GM23338 (cell line): ENCODE data around the gene HCLS1. TPM values are rescaled to one million over a fixed set of nuclear protein-coding genes. Genes with fewer than 3 reads are reported as not detected.
A peak's percentile ranks its signal among the peaks of the same experiment; 100 is the strongest.

Source experiments
- ATAC-seq: fragments of 200-7000 bp; cut with Tn5 transposase; 3 replicates; pipeline ENCODE4 v1.9.1; 2020
- DNase-seq: peaks from one replicate; pipeline ENCODE4 v3.0.0-alpha.2; 2015; ENCODE audit warnings: low spot score
- H2AFZ ChIP-seq: fragments of 200-600 bp; sonication (generic); 2 replicates; pipeline ENCODE4 v1.8.0; 2016; ENCODE audit warnings: antibody characterized with exemption, mild to moderate bottlenecking, moderate library complexity
- H3F3A ChIP-seq: fragments of 200-600 bp; sonication (generic); replicated peaks from 2 replicates; pipeline ENCODE4 v1.8.0; 2017; ENCODE audit warnings: antibody characterized with exemption, mixed run types, low read depth
- H3K27ac ChIP-seq: fragments of 200-600 bp; sonication (generic); 2 replicates; pipeline ENCODE4 v1.6.1; 2016; ENCODE audit warnings: low read depth
- H3K27me3 ChIP-seq: fragments of 200-600 bp; sonication (generic); 2 replicates; pipeline ENCODE4 v1.8.0; 2016; ENCODE audit warnings: mild to moderate bottlenecking, mixed run types, moderate library complexity; ENCODE audit not compliant: insufficient read depth
- H3K36me3 ChIP-seq: fragments of 200-600 bp; sonication (generic); 2 replicates; pipeline ENCODE4 v1.8.0; 2016; ENCODE audit warnings: mild to moderate bottlenecking; ENCODE audit not compliant: insufficient read depth
- H3K4me1 ChIP-seq: fragments of 200-600 bp; sonication (generic); 2 replicates; pipeline ENCODE4 v1.8.0; 2016; ENCODE audit warnings: mild to moderate bottlenecking, moderate library complexity; ENCODE audit not compliant: insufficient read depth
- H3K4me2 ChIP-seq: fragments of 200-600 bp; sonication (generic); 2 replicates; pipeline ENCODE4 v1.7.1; 2017; ENCODE audit warnings: mixed run types
- H3K4me3 ChIP-seq: fragments of 200-600 bp; sonication (generic); 2 replicates; pipeline ENCODE4 v1.6.1; 2016; ENCODE audit warnings: mixed run types
- H3K79me2 ChIP-seq: fragments of 200-600 bp; sonication (generic); replicated peaks from 2 replicates; pipeline ENCODE4 v1.8.0; 2017; ENCODE audit warnings: mild to moderate bottlenecking; ENCODE audit not compliant: insufficient read depth
- H3K9me2 ChIP-seq: fragments of 200-600 bp; sonication (generic); 2 replicates; pipeline ENCODE4 v1.8.0; 2017; ENCODE audit not compliant: insufficient read depth
- H4K20me1 ChIP-seq: fragments of 200-600 bp; sonication (generic); replicated peaks from 2 replicates; pipeline ENCODE4 v1.8.0; 2017; ENCODE audit warnings: mild to moderate bottlenecking; ENCODE audit not compliant: insufficient read depth
- H3K27ac Mint-ChIP-seq: 2 replicates; pipeline ENCODE4 v1.8.0; 2020; ENCODE audit warnings: inconsistent platforms, mild to moderate bottlenecking, moderate library complexity, mixed read lengths
- H3K27me3 Mint-ChIP-seq: 3 replicates; pipeline ENCODE4 v1.8.0; 2022; ENCODE audit warnings: low read depth, mild to moderate bottlenecking, moderate library complexity, mixed read lengths, inconsistent platforms; ENCODE audit not compliant: insufficient read depth, poor library complexity
- H3K36me3 Mint-ChIP-seq: 3 replicates; pipeline ENCODE4 v1.8.0; 2021; ENCODE audit warnings: low read depth, mild to moderate bottlenecking, inconsistent platforms, moderate library complexity, mixed read lengths
- H3K4me1 Mint-ChIP-seq: 3 replicates; pipeline ENCODE4 v1.8.0; 2020; ENCODE audit warnings: mild to moderate bottlenecking, inconsistent platforms, mixed read lengths
- H3K4me3 Mint-ChIP-seq: 3 replicates; pipeline ENCODE4 v1.8.0; 2021; ENCODE audit warnings: moderate library complexity, mild to moderate bottlenecking, inconsistent platforms, mixed read lengths
- H3K9me3 Mint-ChIP-seq: 3 replicates; pipeline ENCODE4 v1.8.0; 2020; ENCODE audit warnings: moderate library complexity, mild to moderate bottlenecking, inconsistent platforms, mixed read lengths
- CREB1 ChIP-seq: fragments of 250-450 bp; sonication (Bioruptor Pico); IDR thresholded peaks from 2 replicates; pipeline ENCODE4 v1.5.0; 2020; ENCODE audit warnings: low read depth, mild to moderate bottlenecking, moderate library complexity
- CTCF ChIP-seq, 2 experiments: fragments of 200-600 bp in 1 of 2; sonication (generic) in 1 of 2; conservative IDR thresholded peaks; 2 replicates each; pipeline versions ENCODE4 v1.5.1 to v1.6.1; 2016 to 2017; ENCODE audit warnings: antibody characterized with exemption in 2 of 2, low read depth in 2 of 2, mild to moderate bottlenecking in 2 of 2, moderate library complexity in 1 of 2
- ETS1 ChIP-seq: IDR thresholded peaks from 2 replicates; pipeline ENCODE4 v1.6.1; 2016; ENCODE audit warnings: antibody characterized with exemption
- EZH2 ChIP-seq: fragments of 200-600 bp; sonication (generic); IDR thresholded peaks from one replicate; pipeline ENCODE4 v1.8.0; 2017; ENCODE audit warnings: antibody characterized with exemption, mild to moderate bottlenecking, low read depth; ENCODE audit not compliant: unreplicated experiment
- EZH2phosphoT487 ChIP-seq: fragments of 200-600 bp; sonication (generic); IDR thresholded peaks from one replicate; pipeline ENCODE4 v1.8.1; 2018; ENCODE audit warnings: antibody characterized with exemption; ENCODE audit not compliant: unreplicated experiment
- JUNB ChIP-seq: IDR thresholded peaks from one replicate; pipeline ENCODE4 v1.6.1; 2016; ENCODE audit warnings: antibody characterized with exemption; ENCODE audit not compliant: unreplicated experiment
- NANOG ChIP-seq: IDR thresholded peaks from 2 replicates; pipeline ENCODE4 v1.6.1; 2016; ENCODE audit warnings: antibody characterized with exemption, borderline replicate concordance
- POLR2AphosphoS5 ChIP-seq: IDR thresholded peaks from 2 replicates; pipeline ENCODE4 v1.6.1; 2016; ENCODE audit warnings: antibody characterized with exemption, low read depth
- REST ChIP-seq: IDR thresholded peaks from one replicate; pipeline ENCODE4 v1.6.1; 2018; ENCODE audit warnings: antibody characterized with exemption; ENCODE audit not compliant: unreplicated experiment
- STAT1 ChIP-seq: IDR thresholded peaks from one replicate; pipeline ENCODE4 v1.6.1; 2016; ENCODE audit warnings: antibody characterized with exemption; ENCODE audit not compliant: unreplicated experiment
- ZNF114 ChIP-seq: fragments of 250-450 bp; sonication (Bioruptor Pico); IDR thresholded peaks from 2 replicates; pipeline ENCODE4 v1.5.0; 2020; ENCODE audit warnings: mild to moderate bottlenecking, moderate library complexity
- ZNF331 ChIP-seq: fragments of 250-450 bp; sonication (Bioruptor Pico); IDR thresholded peaks from 2 replicates; pipeline ENCODE4 v1.5.0; 2020; ENCODE audit warnings: low read depth, mild to moderate bottlenecking, moderate library complexity
- ZNF462 ChIP-seq: fragments of 250-450 bp; sonication (Bioruptor Pico); IDR thresholded peaks from 2 replicates; pipeline ENCODE4 v1.5.0; 2020; ENCODE audit warnings: mild to moderate bottlenecking, moderate library complexity
- polyA plus RNA-seq: library from polyadenylated mRNA; unstranded; fragments of >200 nt; fragmentation: Nextera tagmentation; extraction: Ambion mirVana; gene quantifications from 2 replicates; pipeline ENCODE4 v1.2.1, GENCODE V29; 2016
- total RNA-seq: library from RNA; depleted of rRNA; stranded (reverse); fragments of >200 nt; shearing (Covaris generic); gene quantifications from 2 replicates; pipeline ENCODE4 v1.2.3, GENCODE V29; 2014

The HCLS1 gene
- total and polyA plus RNA-seq, 2 experiments from 2014 or later = 0.66 to 1.1 TPM

GRCh38 chr3:121642601-121643314, 17.9 kb downstream of the HCLS1 start:
- no peak overlapping the region for H3K4me3 ChIP-seq
- no peak overlapping the region for H3K4me3 Mint-ChIP-seq
- peaks cover 14% of the 10 kb centered on the region for H3K4me1 ChIP-seq
- H3K27ac ChIP-seq = peak overlapping the region; percentile 3; the same call in 1 of the 2 replicates
- H3K4me1 Mint-ChIP-seq = peaks cover 25% of the 10 kb centered on the region
- no peak overlapping the region for H3K4me2 ChIP-seq
- no peaks in the 10 kb centered on the region for H4K20me1 ChIP-seq
- no peaks in the 10 kb centered on the region for H3K36me3 ChIP-seq
- H3K36me3 Mint-ChIP-seq = no peaks in the 10 kb centered on the region
- peak; percentile 55 for ATAC-seq
- no peaks in the 10 kb centered on the region for H3F3A ChIP-seq
- DNase-seq = no peak
- H3K9me3 Mint-ChIP-seq = no peaks in the 10 kb centered on the region
- 0 out of 2 replicates have a peak overlapping the region, but pooled peaks have one; percentile 3 for H3K27ac Mint-ChIP-seq
- no peaks in the 10 kb centered on the region for H3K27me3 ChIP-seq
- TF ChIP-seq JUNB (no peak), EZH2phosphoT487 (no peak), CTCF (conservative IDR thresholded peaks at IDR 0.05; ENCODE audit: low read depth in 2 of 2) (no peak), ZNF462 (CRISPR knock-in tag) (no peak), ETS1 (no peak), NANOG (no peak), STAT1 (no peak), REST (no peak), CREB1 (CRISPR knock-in tag) (no peak), POLR2AphosphoS5 (no peak), EZH2 (no peak), ZNF114 (CRISPR knock-in tag) (no peak), ZNF331 (CRISPR knock-in tag) (no peak)
- H3K27me3 Mint-ChIP-seq = no peaks in the 10 kb centered on the region
- H3K79me2 ChIP-seq = no peaks in the 10 kb centered on the region
- peak overlapping the region; percentile 72 for H2AFZ ChIP-seq
- H3K9me2 ChIP-seq = no peaks in the 10 kb centered on the region; the same call in 1 of the 2 replicates
